ENCODE measurements around the gene GPR34. TPM values are rescaled to one million over a fixed set of nuclear protein-coding genes. Genes with fewer than 3 reads are reported as not detected.

Gene GPR34
- total and polyA plus RNA-seq, 2 of the 4 experiments (the other 2 are of a cell fraction), result not detected

DNA sequence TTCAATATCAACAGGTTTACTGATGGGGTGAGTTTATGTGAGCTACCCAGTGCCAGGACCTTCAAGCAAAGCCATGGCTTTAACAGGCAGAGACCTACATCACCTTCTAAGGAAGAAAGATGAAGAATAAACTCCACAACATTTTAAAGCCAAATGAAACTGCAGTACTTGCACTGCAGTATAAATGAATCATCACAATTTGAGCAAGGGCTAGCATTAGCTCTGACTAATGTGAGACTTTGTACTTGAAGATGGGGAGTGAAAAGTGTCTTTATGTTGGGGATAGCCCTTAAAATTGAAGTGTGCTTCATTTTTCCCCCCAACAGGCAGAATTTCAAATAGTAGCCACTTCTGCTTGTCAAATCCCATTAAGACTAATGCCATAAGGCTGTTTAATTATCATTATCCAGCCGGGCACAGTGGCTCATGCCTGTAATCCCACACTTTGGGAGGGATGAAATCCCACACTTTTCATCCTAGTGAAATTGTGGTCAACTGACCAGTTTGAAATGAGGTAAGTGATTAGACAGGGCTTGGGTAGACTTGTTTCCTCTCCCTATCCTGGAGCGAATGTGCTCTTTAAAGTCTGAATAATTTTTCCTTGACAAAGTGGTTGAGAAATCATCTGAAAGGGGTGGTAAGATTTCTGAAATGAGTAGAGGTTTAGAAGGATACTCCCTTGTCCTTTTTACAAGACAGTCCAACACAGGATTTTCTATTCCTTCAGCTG lies 27.2 kb upstream of the GPR34 start:
- Histone ChIP-seq H2AK9ac (replicated peaks; ENCODE audit: low read depth, low read length, poor library complexity) (no peak overlapping the region), H3K18ac (ENCODE audit: low read depth, low read length) (peak overlapping the region; percentile 76; the same call in 1 of the 2 replicates), H3K27me3 (ENCODE audit: control insufficient read depth, insufficient read depth, low read length) (no peaks in the 10 kb centered on the region), H4K20me1 (ENCODE audit: insufficient read depth, low read length) (no peaks in the 10 kb centered on the region), H3K23ac (ENCODE audit: low read depth, low read length) (no peak overlapping the region), H4K5ac (ENCODE audit: low read depth, low read length) (no peak overlapping the region), H3K9me3 (ENCODE audit: control insufficient read depth, insufficient read depth, low read length) (no peaks in the 10 kb centered on the region), H4K8ac (ENCODE audit: low read depth in 2 of 2, low read length in 2 of 2) (no peak overlapping the region), H2BK5ac (ENCODE audit: low read depth, low read length, poor library complexity, severe bottlenecking) (no peak overlapping the region), H3K27ac (ENCODE audit: insufficient read depth, low read length) (no peak overlapping the region), H3K56ac (ENCODE audit: extremely low read depth, insufficient read depth, low read length) (no peak overlapping the region), H3K4ac (ENCODE audit: low read depth, low read length) (no peak overlapping the region), H2AK5ac (ENCODE audit: low read depth, low read length) (no peak overlapping the region), H3K9me1 (ENCODE audit: insufficient read depth, low read length) (no peaks in the 10 kb centered on the region; the same call in 1 of the 2 replicates), H3K9ac (ENCODE audit: low read depth, low read length) (no peak overlapping the region), H4K91ac (ENCODE audit: insufficient read depth, low read depth, low read length) (no peak overlapping the region; the same call in 1 of the 2 replicates), H3K4me2 (ENCODE audit: low read depth, low read length) (no peak overlapping the region; the same call in 1 of the 2 replicates), H3K4me3 (ENCODE audit: insufficient read depth, low read depth, low read length) (no peak overlapping the region), H2AFZ (replicated peaks; ENCODE audit: low read length, poor library complexity) (no peak overlapping the region), H3K14ac (replicated peaks; ENCODE audit: low read depth, low read length) (no peak overlapping the region), H3K4me1 (ENCODE audit: control insufficient read depth, insufficient read depth, low read length) (peaks cover 2% of the 10 kb centered on the region; the same call in 1 of the 2 replicates), H2BK120ac (ENCODE audit: low read depth, low read length) (no peak overlapping the region), H2BK15ac (ENCODE audit: low read depth, low read length) (no peak overlapping the region; the same call in 2 of the 3 replicates), H2BK20ac (ENCODE audit: low read depth, low read length) (no peak overlapping the region), H3K79me1 (ENCODE audit: low read depth in 1 of 2, low read length in 2 of 2) (no peaks in the 10 kb centered on the region), H3K36me3 (ENCODE audit: control insufficient read depth, insufficient read depth, low read length) (peaks cover 5% of the 10 kb centered on the region; the same call in 1 of the 2 replicates)
- intact Hi-C loops (cut with micrococcal nuclease), result no loop called here
- in situ Hi-C loops (cut with MboI; ENCODE audit: low sequenced_read_pairs), result no loop called here
- BruUV-seq (replicated peaks), result no TSS peak
- dilution Hi-C loops (cut with HindIII; ENCODE audit: low sequenced_read_pairs, unreplicated experiment), result no loop called here
- ChIA-PET POLR2A (ENCODE audit: unreplicated experiment) (no interaction called here), CTCF (no interaction called here)
- peak; percentile 56 for DNase-seq
- peak; percentile 80 for ATAC-seq (ENCODE audit: low read depth)
- no CpG with 5 or more reads among the region's 2 CpGs for WGBS, 2 experiments (ENCODE audit: extremely low coverage in 2 of 2, insufficient read length in 1 of 2)
- TF ChIP-seq RAD21 (IDR thresholded peaks at IDR 0.05; ENCODE audit: low read length) (no peak), CHD1 (IDR thresholded peaks at IDR 0.05; ENCODE audit: low read depth, low read length) (no peak), NFE2L2 (IDR thresholded peaks at IDR 0.05; ENCODE audit: low read depth, low read length) (no peak), FOS (IDR thresholded peaks at IDR 0.05; ENCODE audit: low read depth, low read length) (no peak), BHLHE40 (IDR thresholded peaks at IDR 0.05; ENCODE audit: low read depth, low read length) (no peak), SMC3 (IDR thresholded peaks at IDR 0.05; ENCODE audit: low read depth, low read length) (no peak), POLR2A (IDR thresholded peaks at IDR 0.05; ENCODE audit: low read depth, low read length) (no peak), MXI1 (IDR thresholded peaks at IDR 0.05; ENCODE audit: borderline replicate concordance, low read depth, low read length) (no peak), MAFK (IDR thresholded peaks at IDR 0.05; ENCODE audit: low read depth, low read length) (no peak), RCOR1 (IDR thresholded peaks at IDR 0.05; ENCODE audit: insufficient replicate concordance, low read length) (no peak), MAZ (IDR thresholded peaks at IDR 0.05; ENCODE audit: borderline replicate concordance, low read depth, low read length) (no peak), CEBPB (IDR thresholded peaks at IDR 0.05; ENCODE audit: low read depth, low read length) (no peak)
- TF ChIP-seq, protein P1, sequence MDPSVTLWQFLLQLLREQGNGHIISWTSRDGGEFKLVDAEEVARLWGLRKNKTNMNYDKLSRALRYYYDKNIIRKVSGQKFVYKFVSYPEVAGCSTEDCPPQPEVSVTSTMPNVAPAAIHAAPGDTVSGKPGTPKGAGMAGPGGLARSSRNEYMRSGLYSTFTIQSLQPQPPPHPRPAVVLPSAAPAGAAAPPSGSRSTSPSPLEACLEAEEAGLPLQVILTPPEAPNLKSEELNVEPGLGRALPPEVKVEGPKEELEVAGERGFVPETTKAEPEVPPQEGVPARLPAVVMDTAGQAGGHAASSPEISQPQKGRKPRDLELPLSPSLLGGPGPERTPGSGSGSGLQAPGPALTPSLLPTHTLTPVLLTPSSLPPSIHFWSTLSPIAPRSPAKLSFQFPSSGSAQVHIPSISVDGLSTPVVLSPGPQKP (IDR thresholded peaks at IDR 0.05; ENCODE audit: borderline replicate concordance, low read depth, low read length), result no peak
- TF ChIP-seq, protein P2, sequence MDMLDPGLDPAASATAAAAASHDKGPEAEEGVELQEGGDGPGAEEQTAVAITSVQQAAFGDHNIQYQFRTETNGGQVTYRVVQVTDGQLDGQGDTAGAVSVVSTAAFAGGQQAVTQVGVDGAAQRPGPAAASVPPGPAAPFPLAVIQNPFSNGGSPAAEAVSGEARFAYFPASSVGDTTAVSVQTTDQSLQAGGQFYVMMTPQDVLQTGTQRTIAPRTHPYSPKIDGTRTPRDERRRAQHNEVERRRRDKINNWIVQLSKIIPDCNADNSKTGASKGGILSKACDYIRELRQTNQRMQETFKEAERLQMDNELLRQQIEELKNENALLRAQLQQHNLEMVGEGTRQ (IDR thresholded peaks at IDR 0.05; ENCODE audit: low read depth, low read length), result no peak
- TF ChIP-seq, protein P3, sequence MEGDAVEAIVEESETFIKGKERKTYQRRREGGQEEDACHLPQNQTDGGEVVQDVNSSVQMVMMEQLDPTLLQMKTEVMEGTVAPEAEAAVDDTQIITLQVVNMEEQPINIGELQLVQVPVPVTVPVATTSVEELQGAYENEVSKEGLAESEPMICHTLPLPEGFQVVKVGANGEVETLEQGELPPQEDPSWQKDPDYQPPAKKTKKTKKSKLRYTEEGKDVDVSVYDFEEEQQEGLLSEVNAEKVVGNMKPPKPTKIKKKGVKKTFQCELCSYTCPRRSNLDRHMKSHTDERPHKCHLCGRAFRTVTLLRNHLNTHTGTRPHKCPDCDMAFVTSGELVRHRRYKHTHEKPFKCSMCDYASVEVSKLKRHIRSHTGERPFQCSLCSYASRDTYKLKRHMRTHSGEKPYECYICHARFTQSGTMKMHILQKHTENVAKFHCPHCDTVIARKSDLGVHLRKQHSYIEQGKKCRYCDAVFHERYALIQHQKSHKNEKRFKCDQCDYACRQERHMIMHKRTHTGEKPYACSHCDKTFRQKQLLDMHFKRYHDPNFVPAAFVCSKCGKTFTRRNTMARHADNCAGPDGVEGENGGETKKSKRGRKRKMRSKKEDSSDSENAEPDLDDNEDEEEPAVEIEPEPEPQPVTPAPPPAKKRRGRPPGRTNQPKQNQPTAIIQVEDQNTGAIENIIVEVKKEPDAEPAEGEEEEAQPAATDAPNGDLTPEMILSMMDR (conservative IDR thresholded peaks at IDR 0.05; ENCODE audit: low read depth, low read length), result no peak
